Mesenchymal stem cell (in vitro differentiated cells and primary cell): Measurements from ENCODE around the gene KIRREL3.
A peak's percentile ranks its signal among the peaks of the same experiment; 100 is the strongest.

Experiments
- DNase-seq: peaks from one replicate; pipeline ENCODE4 v3.0.0-alpha.2; 2013
- H2AFZ ChIP-seq: one replicate; pipeline ENCODE4 v1.6.1; 2013; ENCODE audit warnings: low read depth, mild to moderate bottlenecking, control low read depth, inconsistent platforms, low read length, moderate library complexity
- H2AK5ac ChIP-seq: 2 replicates; pipeline ENCODE4 v1.6.1; 2013; ENCODE audit warnings: low read length, moderate library complexity, mild to moderate bottlenecking, inconsistent platforms; ENCODE audit not compliant: severe bottlenecking
- H2BK120ac ChIP-seq: one replicate; pipeline ENCODE4 v1.6.1; 2013; ENCODE audit warnings: low read depth, mild to moderate bottlenecking, inconsistent platforms, low read length, moderate library complexity
- H2BK12ac ChIP-seq, 2 experiments: one replicate each; pipeline ENCODE4 v1.6.1; 2013; ENCODE audit warnings: inconsistent platforms in 2 of 2, low read length in 2 of 2, mild to moderate bottlenecking in 2 of 2, moderate library complexity in 2 of 2, control low read depth in 1 of 2
- H2BK15ac ChIP-seq: one replicate; pipeline ENCODE4 v1.6.1; 2013; ENCODE audit warnings: mild to moderate bottlenecking, low read depth, inconsistent platforms; ENCODE audit not compliant: poor library complexity, severe bottlenecking
- H2BK5ac ChIP-seq: 2 replicates; pipeline ENCODE4 v1.6.1; 2013; ENCODE audit warnings: low read depth, mild to moderate bottlenecking, low read length, control low read depth, inconsistent platforms; ENCODE audit not compliant: poor library complexity, severe bottlenecking
- H3K14ac ChIP-seq, 2 experiments: one replicate each; pipeline ENCODE4 v1.6.1; 2013; ENCODE audit warnings: inconsistent platforms in 2 of 2, low read length in 2 of 2, control low read depth in 1 of 2, mild to moderate bottlenecking in 1 of 2, moderate library complexity in 1 of 2
- H3K18ac ChIP-seq, 2 experiments: one replicate each; pipeline ENCODE4 v1.6.1; 2013; ENCODE audit warnings: inconsistent platforms in 2 of 2, low read length in 2 of 2, control low read depth in 1 of 2, low read depth in 1 of 2, mild to moderate bottlenecking in 1 of 2
- H3K23ac ChIP-seq, 2 experiments: one replicate each; pipeline ENCODE4 v1.6.1; 2013; ENCODE audit warnings: inconsistent platforms in 2 of 2, low read length in 2 of 2, mild to moderate bottlenecking in 2 of 2, moderate library complexity in 2 of 2, control low read depth in 1 of 2
- H3K27ac ChIP-seq: 2 replicates; pipeline ENCODE4 v1.5.1; 2013; ENCODE audit warnings: mild to moderate bottlenecking, moderate library complexity, low read length, control low read depth, inconsistent platforms; ENCODE audit not compliant: poor library complexity, severe bottlenecking
- H3K27me3 ChIP-seq, 2 experiments: 2 replicates each; pipeline versions ENCODE4 v1.6.1 to v1.7.0; 2013; ENCODE audit warnings: low read length in 2 of 2, mild to moderate bottlenecking in 2 of 2, moderate library complexity in 2 of 2, control low read depth in 1 of 2, inconsistent platforms in 1 of 2; ENCODE audit not compliant: control insufficient read depth in 1 of 2, insufficient read depth in 1 of 2
- H3K36me3 ChIP-seq, 2 experiments: 2 replicates each; pipeline versions ENCODE4 v1.6.1 to v1.7.0; 2013; ENCODE audit warnings: low read length in 2 of 2, control low read depth in 1 of 2, inconsistent platforms in 1 of 2, low read depth in 1 of 2, mild to moderate bottlenecking in 1 of 2; ENCODE audit not compliant: insufficient read depth in 2 of 2, control insufficient read depth in 1 of 2
- H3K4ac ChIP-seq, 2 experiments: one replicate each; pipeline ENCODE4 v1.6.1; 2013; ENCODE audit warnings: inconsistent platforms in 2 of 2, low read length in 2 of 2, mild to moderate bottlenecking in 2 of 2, moderate library complexity in 2 of 2, control low read depth in 1 of 2, low read depth in 1 of 2
- H3K4me1 ChIP-seq: 2 replicates; pipeline ENCODE4 v1.6.1; 2013; ENCODE audit warnings: low read depth, low read length, control low read depth; ENCODE audit not compliant: control insufficient read depth, insufficient read depth
- H3K4me2 ChIP-seq: 2 replicates; pipeline ENCODE4 v1.6.1; 2013; ENCODE audit warnings: low read length, mild to moderate bottlenecking, inconsistent platforms; ENCODE audit not compliant: poor library complexity, severe bottlenecking
- H3K4me3 ChIP-seq, 2 experiments: 2 replicates each; pipeline versions ENCODE4 v1.5.1 to v1.7.0; 2013; ENCODE audit warnings: low read length in 2 of 2, mild to moderate bottlenecking in 2 of 2, control low read depth in 1 of 2, low read depth in 1 of 2; ENCODE audit not compliant: insufficient read depth in 1 of 2
- H3K79me1 ChIP-seq: replicated peaks from 2 replicates; pipeline ENCODE4 v1.6.1; 2013; ENCODE audit warnings: mild to moderate bottlenecking, control low read depth, low read length, inconsistent platforms; ENCODE audit not compliant: poor library complexity, severe bottlenecking
- H3K9ac ChIP-seq: 2 replicates; pipeline ENCODE4 v1.7.0; 2013; ENCODE audit warnings: mild to moderate bottlenecking, low read length, moderate library complexity
- H3K9me3 ChIP-seq: 2 replicates; pipeline ENCODE4 v1.7.0; 2013; ENCODE audit warnings: mild to moderate bottlenecking, low read length; ENCODE audit not compliant: control insufficient read depth
- H4K8ac ChIP-seq: one replicate; pipeline ENCODE4 v1.6.1; 2013; ENCODE audit warnings: inconsistent platforms, mild to moderate bottlenecking, low read length, moderate library complexity
- H4K91ac ChIP-seq: one replicate; pipeline ENCODE4 v1.6.1; 2013; ENCODE audit warnings: mild to moderate bottlenecking, low read length, inconsistent platforms
- WGBS: methylation state at CpG from one replicate; pipeline ENCODE4 v1.1.7; 2013; ENCODE audit warnings: mixed read lengths; 5-methylcytosine and 5-hydroxymethylcytosine counted together

Gene KIRREL3

GRCh38 chr11:126776119-126776518, 224.5 kb downstream of the KIRREL3 start:
- H3K9ac ChIP-seq, result no peak overlapping the region
- H2AK5ac ChIP-seq, result no peak overlapping the region
- H3K14ac ChIP-seq, result no peak overlapping the region
- H3K4me1 ChIP-seq, result peaks cover 2% of the 10 kb centered on the region
- peaks cover 0 to 2% of the 10 kb centered on the region in 2 experiments for H3K36me3 ChIP-seq
- H2BK5ac ChIP-seq, result no peak overlapping the region
- no peak overlapping the region for H4K91ac ChIP-seq
- no peak overlapping the region for H2BK12ac ChIP-seq
- no peak overlapping the region for H3K27ac ChIP-seq
- H2BK15ac ChIP-seq, result no peak overlapping the region
- H3K79me1 ChIP-seq, result peaks cover 8% of the 10 kb centered on the region
- WGBS, result 88% methylated on average over 3 of the region's 3 CpGs
- no peak overlapping the region for H2AFZ ChIP-seq
- DNase-seq, result no peak
- H3K23ac ChIP-seq, result no peak overlapping the region
- H3K18ac ChIP-seq, result no peak overlapping the region
- no peaks in the 10 kb centered on the region for H3K9me3 ChIP-seq
- no peak overlapping the region for H3K4me2 ChIP-seq
- no peak overlapping the region for H3K4ac ChIP-seq
- no peak overlapping the region for H3K4me3 ChIP-seq
- no peak overlapping the region for H2BK120ac ChIP-seq
- H3K27me3 ChIP-seq, result peaks cover 0 to 13% of the 10 kb centered on the region in 2 experiments
- no peak overlapping the region for H4K8ac ChIP-seq

GRCh38 chr11:126772267-126772666, 228.3 kb downstream of the KIRREL3 start:
- Histone ChIP-seq H3K4me2 (no peak overlapping the region), H3K36me3 (peaks cover 0 to 2% of the 10 kb centered on the region in 2 experiments), H2BK15ac (no peak overlapping the region), H2BK12ac (no peak overlapping the region), H2BK120ac (no peak overlapping the region), H4K91ac (no peak overlapping the region), H3K79me1 (peaks cover 5% of the 10 kb centered on the region), H3K18ac (no peak overlapping the region), H3K9me3 (no peaks in the 10 kb centered on the region), H3K4me1 (peaks cover 2% of the 10 kb centered on the region), H2BK5ac (no peak overlapping the region), H2AFZ (no peak overlapping the region), H3K14ac (no peak overlapping the region), H3K23ac (peak overlapping the region in 1 of 2 experiments; percentile 56), H2AK5ac (no peak overlapping the region), H3K27ac (no peak overlapping the region), H4K8ac (no peak overlapping the region), H3K4ac (no peak overlapping the region), H3K27me3 (peaks cover 0 to 7% of the 10 kb centered on the region in 2 experiments), H3K4me3 (no peak overlapping the region), H3K9ac (no peak overlapping the region)
- WGBS, result 80% methylated on average over 8 of the region's 8 CpGs
- DNase-seq, result no peak

- Histone ChIP-seq H3K27me3 (peaks cover 0 to 4% of the 10 kb centered on the region in 2 experiments), H3K9ac (no peak overlapping the region), H3K4me3 (no peak overlapping the region), H2BK12ac (no peak overlapping the region), H3K4me2 (no peak overlapping the region), H3K23ac (no peak overlapping the region), H3K27ac (no peak overlapping the region), H3K79me1 (no peaks in the 10 kb centered on the region), H2AFZ (no peak overlapping the region), H2AK5ac (no peak overlapping the region), H4K8ac (no peak overlapping the region), H3K14ac (no peak overlapping the region), H3K4ac (no peak overlapping the region), H2BK5ac (no peak overlapping the region), H3K36me3 (no peaks in the 10 kb centered on the region), H2BK15ac (no peak overlapping the region), H3K4me1 (no peaks in the 10 kb centered on the region), H2BK120ac (no peak overlapping the region), H3K9me3 (no peaks in the 10 kb centered on the region), H3K18ac (no peak overlapping the region), H4K91ac (no peak overlapping the region)
- no peak for DNase-seq
- 74% methylated on average over 10 of the region's 10 CpGs for WGBS
Measured at GRCh38 chr11:126768702-126769101, 231.9 kb downstream of the KIRREL3 start.

GRCh38 chr11:126766440-126766839, 234.1 kb downstream of the KIRREL3 start:
- no peak overlapping the region for H4K91ac ChIP-seq
- H3K18ac ChIP-seq, result no peak overlapping the region
- no peak overlapping the region for H2BK15ac ChIP-seq
- no peak overlapping the region for H3K4ac ChIP-seq
- H3K9ac ChIP-seq, result no peak overlapping the region
- H3K4me1 ChIP-seq, result no peaks in the 10 kb centered on the region
- H3K27me3 ChIP-seq, result no peaks in the 10 kb centered on the region
- H3K79me1 ChIP-seq, result no peaks in the 10 kb centered on the region
- H2BK120ac ChIP-seq, result no peak overlapping the region
- no peaks in the 10 kb centered on the region for H3K9me3 ChIP-seq
- no peak overlapping the region for H3K4me2 ChIP-seq
- no peaks in the 10 kb centered on the region for H3K36me3 ChIP-seq
- no peak overlapping the region for H3K23ac ChIP-seq
- 66% methylated on average over 6 of the region's 6 CpGs for WGBS
- no peak overlapping the region for H2AK5ac ChIP-seq
- no peak overlapping the region for H3K27ac ChIP-seq
- H2BK12ac ChIP-seq, result no peak overlapping the region
- DNase-seq, result no peak
- H2AFZ ChIP-seq, result no peak overlapping the region
- no peak overlapping the region for H3K14ac ChIP-seq
- H4K8ac ChIP-seq, result no peak overlapping the region
- no peak overlapping the region for H2BK5ac ChIP-seq
- H3K4me3 ChIP-seq, result no peak overlapping the region
